NOMO-1 treated with dmso at 0.1 percent for 144 hours (cell line): ENCODE data around the gene INO80.
"Not testable (repeated sequence)": the region's sequence is repeated elsewhere in the genome, so short reads cannot be mapped to it uniquely, and the experiment has no call there.

Experiments
- DNase-seq: peaks from one replicate; lab custom pipeline; 2025; ENCODE audit not compliant: unreplicated experiment; lab: John Stamatoyannopoulos, UW

Gene INO80

GRCh38 chr15:41115652-41116115 is 396 bp downstream of the INO80 start:
- peak; percentile 45 for DNase-seq

- peak; percentile 49 for DNase-seq
These were observed 874 bp downstream of the INO80 start for GRCh38 chr15:41115161-41115651.

- no peak for DNase-seq
These were observed 9.1 kb downstream of the INO80 start for GRCh38 chr15:41106947-41107346.

- peak; percentile 44 for DNase-seq
These were observed 10.4 kb downstream of the INO80 start for GRCh38 chr15:41105348-41106334.

- no peak for DNase-seq
These were observed 11.8 kb downstream of the INO80 start for GRCh38 chr15:41104234-41104633.

- DNase-seq, result no peak
These were observed 13.2 kb downstream of the INO80 start for GRCh38 chr15:41102854-41103253.

- no peak for DNase-seq
These were observed 19.9 kb downstream of the INO80 start for GRCh38 chr15:41096178-41096577.

GRCh38 chr15:41085029-41085428 is 31.1 kb downstream of the INO80 start:
- no peak for DNase-seq

GRCh38 chr15:41080144-41080543 is 35.9 kb downstream of the INO80 start:
- no peak for DNase-seq

- DNase-seq, result no peak
These were observed 36.4 kb downstream of the INO80 start for GRCh38 chr15:41079717-41080116.

- DNase-seq, result not testable (repeated sequence)
These were observed 37.2 kb downstream of the INO80 start for GRCh38 chr15:41078879-41079278.

GRCh38 chr15:41078125-41078524 is 38.0 kb downstream of the INO80 start:
- DNase-seq, result no peak

- DNase-seq, result no peak
These were observed 43.1 kb downstream of the INO80 start for GRCh38 chr15:41073028-41073427.

- no peak for DNase-seq
These were observed 44.1 kb downstream of the INO80 start for GRCh38 chr15:41072013-41072412.

- DNase-seq, result no peak
These were observed 49.6 kb downstream of the INO80 start for GRCh38 chr15:41066516-41066915.

- no peak for DNase-seq
These were observed 54.4 kb downstream of the INO80 start for GRCh38 chr15:41061667-41062066.

GRCh38 chr15:41060505-41060904 is 55.6 kb downstream of the INO80 start:
- DNase-seq, result no peak

GRCh38 chr15:41056810-41057209 is 59.3 kb downstream of the INO80 start:
- DNase-seq, result no peak

GRCh38 chr15:41055706-41056105 is 60.4 kb downstream of the INO80 start:
- no peak for DNase-seq

GRCh38 chr15:41051139-41051538 is 64.9 kb downstream of the INO80 start:
- DNase-seq, result no peak

- DNase-seq, result no peak
These were observed 67.2 kb downstream of the INO80 start for GRCh38 chr15:41048852-41049251.

GRCh38 chr15:41048397-41048796 is 67.7 kb downstream of the INO80 start:
- DNase-seq, result no peak
